ENCODE measurements around the gene PDE1A. TPM values are rescaled to one million over a fixed set of nuclear protein-coding genes. Genes with fewer than 3 reads are reported as not detected.

Gene PDE1A
- total RNA-seq, 2 donors from 2014 or later: 0.31 TPM; not detected in 1

GRCh38 chr2:182181381-182181780 is 245.5 kb downstream of the PDE1A start:
- Mint-ChIP-seq H3K4me1 (no peaks in the 10 kb centered on the region), H3K27ac (no peak overlapping the region), H3K27me3 (ENCODE audit: insufficient read depth) (peaks cover 4% of the 10 kb centered on the region), H3K36me3 (ENCODE audit: low read depth) (no peaks in the 10 kb centered on the region), H3K9me3 (peaks cover 6% of the 10 kb centered on the region), H3K4me3 (no peak overlapping the region)
- DNase-seq: peak; percentile 42
- Histone ChIP-seq H3K27ac (ENCODE audit: low read depth, low read length) (no peak overlapping the region), H3K4me1 (ENCODE audit: control insufficient read depth, insufficient read depth, low read length) (no peaks in the 10 kb centered on the region), H3K4me3 (ENCODE audit: low read length) (no peak overlapping the region), H3K36me3 (ENCODE audit: control insufficient read depth, insufficient read depth, low read length) (no peaks in the 10 kb centered on the region), H3K9me3 (ENCODE audit: control insufficient read depth, low read length) (peaks cover 9% of the 10 kb centered on the region), H3K9ac (ENCODE audit: extremely low read depth, low read length, poor library complexity, severe bottlenecking) (no peak overlapping the region), H3K27me3 (ENCODE audit: control insufficient read depth, insufficient read depth, low read length, poor library complexity, severe bottlenecking) (no peaks in the 10 kb centered on the region)
- TF ChIP-seq CTCF (conservative IDR thresholded peaks at IDR 0.05): no peak
- WGBS, 2 experiments (ENCODE audit: insufficient coverage in 1 of 2, insufficient read length in 1 of 2): 87% methylated on average over 3 of the region's 3 CpGs; no CpG with 5 or more reads in 1 of the 2 experiments

GRCh38 chr2:182179176-182179575 is 247.7 kb downstream of the PDE1A start:
- peaks cover 3% of the 10 kb centered on the region for H3K4me1 Mint-ChIP-seq
- TF ChIP-seq CTCF (conservative IDR thresholded peaks at IDR 0.05): no peak
- H3K27me3 ChIP-seq (ENCODE audit: control insufficient read depth, insufficient read depth, low read length, poor library complexity, severe bottlenecking): no peaks in the 10 kb centered on the region

GRCh38 chr2:182173944-182174622 is 252.8 kb downstream of the PDE1A start:
- no peak for TF ChIP-seq CTCF (conservative IDR thresholded peaks at IDR 0.05)
- H3K27ac Mint-ChIP-seq: no peak overlapping the region
- peak; percentile 42 for DNase-seq
- no peaks in the 10 kb centered on the region for H3K36me3 Mint-ChIP-seq (ENCODE audit: low read depth)
- no peaks in the 10 kb centered on the region for H3K27me3 Mint-ChIP-seq (ENCODE audit: insufficient read depth)
- no peaks in the 10 kb centered on the region for H3K27me3 ChIP-seq (ENCODE audit: control insufficient read depth, insufficient read depth, low read length, poor library complexity, severe bottlenecking)
- H3K4me1 ChIP-seq (ENCODE audit: control insufficient read depth, insufficient read depth, low read length): no peaks in the 10 kb centered on the region
- no peaks in the 10 kb centered on the region for H3K36me3 ChIP-seq (ENCODE audit: control insufficient read depth, insufficient read depth, low read length)
- no peak overlapping the region for H3K27ac ChIP-seq (ENCODE audit: low read depth, low read length)
- no peak overlapping the region for H3K4me3 Mint-ChIP-seq
- H3K9ac ChIP-seq (ENCODE audit: extremely low read depth, low read length, poor library complexity, severe bottlenecking): no peak overlapping the region
- H3K9me3 ChIP-seq (ENCODE audit: control insufficient read depth, low read length): no peaks in the 10 kb centered on the region
- H3K4me1 Mint-ChIP-seq: peaks cover 5% of the 10 kb centered on the region
- WGBS, 2 experiments (ENCODE audit: insufficient coverage in 1 of 2, insufficient read length in 1 of 2): 70 to 90% methylated on average over 2 to 5 of the region's 5 CpGs
- H3K4me3 ChIP-seq (ENCODE audit: low read length): no peak overlapping the region
- peaks cover 2% of the 10 kb centered on the region for H3K9me3 Mint-ChIP-seq

More at GRCh38 chr2:182179176-182179575, 247.7 kb downstream of the PDE1A start:
- no peak for DNase-seq
- no peak overlapping the region for H3K4me3 Mint-ChIP-seq
- peak overlapping the region; percentile 67 for H3K27ac Mint-ChIP-seq
- H3K9me3 ChIP-seq (ENCODE audit: control insufficient read depth, low read length): peaks cover 9% of the 10 kb centered on the region
- peaks cover 8% of the 10 kb centered on the region for H3K9me3 Mint-ChIP-seq
- no peaks in the 10 kb centered on the region for H3K36me3 ChIP-seq (ENCODE audit: control insufficient read depth, insufficient read depth, low read length)
- H3K36me3 Mint-ChIP-seq (ENCODE audit: low read depth): no peaks in the 10 kb centered on the region
- H3K4me3 ChIP-seq (ENCODE audit: low read length): no peak overlapping the region
- peaks cover 4% of the 10 kb centered on the region for H3K27me3 Mint-ChIP-seq (ENCODE audit: insufficient read depth)
- H3K4me1 ChIP-seq (ENCODE audit: control insufficient read depth, insufficient read depth, low read length): no peaks in the 10 kb centered on the region
- H3K9ac ChIP-seq (ENCODE audit: extremely low read depth, low read length, poor library complexity, severe bottlenecking): no peak overlapping the region
- H3K27ac ChIP-seq (ENCODE audit: low read depth, low read length): no peak overlapping the region
